NCI-H146 treated with DMSO at 0.1 percent for 48 hours (cell line): Measurements from ENCODE around the gene HCN2.

ENCODE experiments used
- DNase-seq: peaks from one replicate; lab custom pipeline; 2025; ENCODE audit not compliant: unreplicated experiment; lab: John Stamatoyannopoulos, UW

HCN2 gene

DNA sequence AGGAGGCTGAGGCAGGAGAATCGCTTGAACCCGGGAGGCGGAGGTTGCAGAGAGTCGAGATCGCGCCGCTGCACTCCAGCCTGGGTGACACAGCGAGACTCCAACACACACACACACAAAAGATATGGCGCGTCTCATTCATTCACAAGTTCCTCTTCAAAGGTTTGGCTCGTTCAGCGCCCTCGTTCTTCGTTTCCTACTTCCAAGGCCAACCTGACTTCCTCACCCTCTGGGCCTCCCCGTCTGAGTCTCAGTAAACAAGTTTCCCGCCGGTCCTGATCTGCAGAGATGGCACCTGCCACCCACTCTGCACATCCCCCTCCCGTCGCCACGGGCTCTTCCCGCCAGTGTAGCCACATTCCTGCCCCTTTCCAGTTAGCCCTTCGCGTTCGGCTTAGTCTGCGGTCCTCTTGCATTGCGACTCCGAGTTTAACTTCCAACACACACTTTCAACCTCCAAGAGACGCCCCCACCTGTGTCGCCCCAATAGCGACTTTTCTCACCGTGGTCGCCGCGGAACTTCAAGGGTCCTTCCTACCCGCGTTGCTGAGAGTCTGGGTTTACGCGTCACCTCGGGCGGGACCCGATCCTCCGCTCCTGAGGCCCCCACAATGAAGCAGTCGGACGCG, 18.6 kb upstream of the HCN2 start:
- peak; percentile 36 for DNase-seq

DNA sequence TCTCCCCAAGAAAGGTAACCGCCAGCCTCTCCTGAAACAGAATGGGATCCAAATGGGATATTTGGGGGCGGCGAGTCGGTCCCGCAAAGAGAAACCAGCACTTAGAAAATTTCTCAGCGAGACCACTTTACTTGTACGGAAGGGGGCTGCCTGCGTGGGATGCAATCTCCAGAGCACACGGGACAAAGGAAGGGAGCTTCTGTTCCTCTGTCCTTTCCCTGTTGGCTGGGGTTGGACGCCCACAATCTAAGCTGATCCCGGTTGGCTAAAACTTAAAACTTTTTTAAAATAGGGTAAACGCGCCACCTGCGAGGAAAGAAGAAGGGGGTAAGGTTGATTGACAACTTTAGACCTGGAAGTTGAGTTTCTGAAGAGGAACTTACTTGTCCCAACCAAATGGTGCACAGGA, 18.1 kb upstream of the HCN2 start:
- DNase-seq, result no peak

DNA sequence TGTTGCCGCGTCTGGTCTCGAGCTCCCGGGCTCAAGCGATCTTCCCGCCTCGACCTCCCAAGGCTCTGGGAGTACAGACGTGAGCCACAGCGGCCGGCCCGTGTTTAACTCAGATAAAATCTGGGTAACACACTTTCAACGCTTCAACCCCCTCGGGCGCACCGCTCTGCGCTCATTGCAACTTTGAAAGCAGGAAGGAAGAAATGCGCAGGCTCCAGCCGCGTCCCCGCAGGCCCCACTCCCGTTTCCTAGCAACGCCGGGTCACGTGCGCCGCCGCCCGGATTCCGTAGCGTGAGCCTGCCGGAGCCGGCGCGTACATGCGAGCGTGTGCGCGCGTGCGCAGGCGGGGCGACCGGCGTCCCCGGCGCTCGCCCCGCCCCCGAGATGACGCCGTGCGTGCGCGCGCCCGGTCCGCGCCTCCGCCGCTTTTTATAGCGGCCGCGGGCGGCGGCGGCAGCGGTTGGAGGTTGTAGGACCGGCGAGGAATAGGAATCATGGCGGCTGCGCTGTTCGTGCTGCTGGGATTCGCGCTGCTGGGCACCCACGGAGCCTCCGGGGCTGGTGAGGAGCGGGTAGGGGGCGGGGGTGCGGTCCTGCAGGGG, 17.4 kb upstream of the HCN2 start, which contains the start of gene BSG:
BSG (plus strand) TSS at position 457 of the 603 bp plus-strand sequence; CDS start at position 496, 39 bp downstream.
- DNase-seq, result peak; percentile 84

DNA sequence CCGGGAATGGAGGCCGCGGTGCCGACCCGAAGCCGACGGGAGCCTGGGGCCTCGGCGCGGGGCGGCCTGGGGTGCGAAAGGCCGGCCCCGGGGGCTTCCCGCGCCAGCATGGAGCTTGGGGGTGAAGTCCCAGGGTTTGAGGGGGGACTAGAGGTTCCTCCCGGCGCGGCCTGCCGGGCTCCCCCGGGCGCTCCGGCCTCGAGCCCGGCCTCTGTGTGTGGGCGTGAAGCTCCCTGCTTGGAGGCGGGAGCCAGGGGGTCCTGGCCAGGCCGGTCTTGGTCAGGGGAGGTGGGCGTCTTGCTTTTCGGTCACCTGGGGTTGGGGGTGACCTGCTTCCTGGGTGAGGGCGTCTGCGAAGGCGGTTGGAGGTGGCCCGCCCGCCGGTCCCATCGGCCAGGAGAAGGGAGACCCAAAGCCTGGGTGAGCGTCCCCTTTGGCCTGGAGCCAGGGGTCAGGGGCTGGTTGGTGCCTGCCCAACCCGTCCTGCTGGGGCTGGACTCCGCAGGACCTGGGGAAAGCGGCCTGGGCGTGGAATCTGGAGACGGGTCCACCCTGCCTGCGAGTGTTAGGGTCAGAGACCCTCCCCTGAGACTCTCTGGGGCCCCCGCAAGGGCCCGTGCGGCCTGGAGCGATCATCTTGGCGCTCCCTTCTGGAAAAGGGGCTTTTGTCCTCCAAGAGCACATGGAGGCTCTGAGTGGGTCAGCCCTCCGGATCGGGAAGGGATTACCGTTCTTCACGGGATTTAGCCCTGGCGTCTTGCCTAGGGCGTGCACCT, 16.8 kb upstream of the HCN2 start:
- no peak for DNase-seq

DNA sequence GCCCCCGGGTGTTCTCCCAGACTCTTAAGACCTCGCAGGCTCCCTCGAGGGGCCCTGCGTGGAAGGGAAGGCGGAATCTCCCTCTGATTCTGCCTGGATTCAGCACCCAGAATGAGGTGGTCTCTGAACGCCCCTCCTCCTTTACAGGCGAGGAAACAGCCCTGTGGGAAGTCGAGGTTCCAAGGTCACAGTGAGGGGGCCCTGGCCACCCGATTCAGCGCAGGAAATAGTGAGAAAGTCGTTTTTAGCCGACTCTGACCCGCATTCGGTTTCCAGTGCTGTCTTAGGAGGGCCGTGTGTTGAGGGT, 16.2 kb upstream of the HCN2 start:
- DNase-seq, result no peak

DNA sequence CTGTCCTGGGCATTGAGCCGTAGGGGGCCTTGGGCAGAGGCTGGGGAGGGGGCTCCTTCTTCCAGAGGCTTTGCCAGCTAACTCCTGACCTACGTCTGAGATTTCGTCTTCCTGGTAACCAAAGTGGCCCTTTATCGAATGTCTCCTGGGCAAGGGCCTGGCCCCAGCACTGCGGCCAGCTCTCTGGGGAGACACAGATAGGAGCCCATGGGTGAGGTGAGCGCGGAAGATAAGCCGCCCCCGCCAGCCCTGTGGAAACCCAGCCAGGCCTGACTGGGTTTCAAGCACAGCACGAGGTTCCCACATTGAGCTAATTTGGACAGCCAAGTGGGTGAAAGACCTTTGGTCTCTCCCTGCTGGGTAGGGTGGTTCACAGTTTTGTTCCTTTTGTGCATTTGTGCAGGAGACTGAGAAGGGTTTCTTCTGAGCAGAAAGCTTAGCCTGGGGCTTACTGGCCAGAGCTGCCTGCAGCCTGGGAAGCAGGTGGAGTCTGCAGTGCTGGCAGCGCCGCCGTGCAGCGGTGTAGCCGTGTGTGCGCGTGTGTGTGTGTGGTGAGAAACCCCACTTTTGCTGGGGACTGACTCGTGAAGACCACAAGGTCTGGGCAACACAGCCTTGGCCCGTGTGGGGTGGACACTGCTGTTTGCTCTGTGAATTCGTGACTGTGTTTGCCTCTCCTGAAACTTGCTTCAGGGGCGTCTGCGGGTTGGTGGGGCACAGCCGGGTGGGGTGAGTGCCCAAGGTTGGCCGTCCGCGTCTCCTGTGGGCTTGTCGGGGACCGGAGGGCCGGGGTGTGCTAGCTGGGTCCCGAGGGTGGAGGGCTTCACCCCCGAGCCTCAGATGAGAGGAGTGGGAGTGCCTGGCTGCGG, 14.8 kb upstream of the HCN2 start:
- no peak for DNase-seq

DNA sequence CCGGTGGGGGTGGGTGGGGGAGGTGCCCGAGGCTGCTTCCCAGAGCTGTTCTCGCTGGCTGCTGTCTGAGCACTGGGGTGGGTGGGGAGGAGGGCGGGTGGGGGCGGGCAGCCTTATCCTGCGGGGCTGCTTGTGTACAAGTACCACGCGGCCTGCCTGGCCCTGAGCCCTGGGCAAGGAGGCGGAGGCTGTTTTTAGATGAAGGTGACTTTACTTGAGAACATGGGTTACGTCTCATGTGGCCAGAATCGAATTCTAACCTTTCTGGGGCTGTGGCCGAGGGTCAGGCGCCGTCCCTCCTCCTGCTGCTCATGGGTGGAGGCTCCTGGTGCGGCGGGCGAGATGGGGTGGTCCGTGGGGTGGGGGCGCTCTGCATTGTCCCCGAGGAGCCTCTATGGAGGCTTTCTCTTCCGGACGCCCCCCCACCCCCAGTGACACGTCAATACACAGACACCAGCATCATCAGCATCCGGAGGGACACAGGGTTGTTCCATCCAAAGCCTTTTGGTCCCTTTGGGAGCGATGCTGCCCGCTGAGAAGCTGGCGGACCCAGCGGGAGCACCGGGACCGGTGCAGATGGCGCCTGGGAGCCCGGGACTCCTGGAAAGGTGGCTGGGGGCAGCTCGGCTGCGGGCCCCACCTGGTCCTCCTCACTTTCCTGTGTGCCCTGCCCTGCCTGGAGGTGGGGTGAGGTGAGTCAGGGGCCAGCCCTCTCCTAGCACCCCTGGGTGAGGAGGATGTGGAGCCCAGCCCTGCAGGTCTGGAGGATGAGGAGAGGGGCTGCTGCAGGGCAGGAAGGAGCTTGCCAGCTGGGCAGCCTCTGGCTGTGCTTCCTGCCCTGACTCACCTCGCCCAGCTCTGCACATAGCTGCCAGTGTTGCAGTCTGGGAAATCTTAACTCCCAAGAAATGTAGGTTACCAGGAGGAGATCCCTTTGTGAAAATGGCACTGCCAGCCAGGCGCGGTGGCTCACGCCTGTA, 13.9 kb upstream of the HCN2 start:
- no peak for DNase-seq

DNA sequence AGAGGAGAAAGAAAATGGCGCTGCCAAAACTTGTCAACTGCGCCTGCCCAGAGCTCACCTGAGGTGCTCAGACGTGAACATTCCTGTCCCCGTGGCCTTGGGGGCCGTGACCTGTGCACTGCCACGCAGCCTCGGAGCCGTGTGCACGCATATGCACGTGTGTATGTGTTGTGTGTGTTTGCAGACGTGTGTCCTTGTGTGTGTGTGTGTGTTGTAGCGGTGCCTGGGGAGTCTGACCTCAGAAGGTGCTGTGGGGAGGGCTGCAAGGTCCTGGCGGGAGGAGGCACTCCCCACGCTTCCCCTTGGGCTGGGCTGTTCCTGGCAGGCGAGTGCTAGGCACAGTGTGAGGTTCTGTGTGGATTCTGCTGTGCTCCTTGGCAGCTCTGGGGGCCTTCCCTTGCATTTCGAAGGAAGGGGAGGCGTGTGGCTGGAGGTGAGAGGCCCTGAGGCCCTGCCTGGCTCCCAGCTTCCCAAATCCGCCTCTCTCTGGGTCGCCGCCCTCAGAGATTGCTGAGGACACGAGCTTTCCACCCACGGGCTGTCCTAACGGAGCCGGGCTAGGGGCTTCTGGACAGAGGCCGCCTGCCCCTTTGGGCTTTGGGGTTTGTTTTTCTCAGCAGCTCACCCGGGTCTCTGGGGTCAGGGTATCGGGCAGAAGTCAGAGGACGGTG, 12.8 kb upstream of the HCN2 start:
- no peak for DNase-seq

DNA sequence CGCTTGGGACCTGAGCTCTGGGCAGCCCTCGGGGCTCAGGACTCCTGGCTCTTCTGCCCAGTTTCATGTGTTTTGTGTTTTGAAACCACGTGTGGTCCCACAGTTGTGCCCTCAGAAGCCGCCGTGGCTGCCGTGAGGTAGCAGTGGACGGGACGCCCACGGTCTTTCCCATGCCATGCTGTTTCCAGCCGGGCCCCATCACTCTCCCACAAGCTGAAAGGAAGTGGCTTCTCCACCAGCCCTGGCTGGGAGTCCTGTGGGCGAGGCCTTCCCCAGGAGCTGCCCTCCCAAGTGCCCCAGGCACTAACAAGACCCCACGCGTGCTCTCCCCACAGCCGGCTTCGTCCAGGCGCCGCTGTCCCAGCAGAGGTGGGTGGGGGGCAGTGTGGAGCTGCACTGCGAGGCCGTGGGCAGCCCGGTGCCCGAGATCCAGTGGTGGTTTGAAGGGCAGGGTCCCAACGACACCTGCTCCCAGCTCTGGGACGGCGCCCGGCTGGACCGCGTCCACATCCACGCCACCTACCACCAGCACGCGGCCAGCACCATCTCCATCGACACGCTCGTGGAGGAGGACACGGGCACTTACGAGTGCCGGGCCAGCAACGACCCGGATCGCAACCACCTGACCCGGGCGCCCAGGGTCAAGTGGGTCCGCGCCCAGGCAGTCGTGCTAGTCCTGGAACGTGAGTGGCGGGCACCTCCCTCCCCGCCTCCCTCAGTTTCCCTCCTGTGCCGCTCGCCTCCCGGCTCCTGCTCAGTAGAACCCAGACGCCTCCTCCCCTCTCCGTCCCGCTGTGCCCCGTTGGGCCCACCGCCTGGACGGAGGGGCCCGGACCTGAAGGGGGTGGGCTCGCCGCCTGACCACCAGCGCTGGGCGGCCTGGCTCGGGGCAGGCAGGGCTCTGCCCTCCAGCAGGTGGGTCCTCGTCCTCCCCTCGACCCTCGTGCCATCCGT, 12.0 kb upstream of the HCN2 start:
- no peak for DNase-seq

DNA sequence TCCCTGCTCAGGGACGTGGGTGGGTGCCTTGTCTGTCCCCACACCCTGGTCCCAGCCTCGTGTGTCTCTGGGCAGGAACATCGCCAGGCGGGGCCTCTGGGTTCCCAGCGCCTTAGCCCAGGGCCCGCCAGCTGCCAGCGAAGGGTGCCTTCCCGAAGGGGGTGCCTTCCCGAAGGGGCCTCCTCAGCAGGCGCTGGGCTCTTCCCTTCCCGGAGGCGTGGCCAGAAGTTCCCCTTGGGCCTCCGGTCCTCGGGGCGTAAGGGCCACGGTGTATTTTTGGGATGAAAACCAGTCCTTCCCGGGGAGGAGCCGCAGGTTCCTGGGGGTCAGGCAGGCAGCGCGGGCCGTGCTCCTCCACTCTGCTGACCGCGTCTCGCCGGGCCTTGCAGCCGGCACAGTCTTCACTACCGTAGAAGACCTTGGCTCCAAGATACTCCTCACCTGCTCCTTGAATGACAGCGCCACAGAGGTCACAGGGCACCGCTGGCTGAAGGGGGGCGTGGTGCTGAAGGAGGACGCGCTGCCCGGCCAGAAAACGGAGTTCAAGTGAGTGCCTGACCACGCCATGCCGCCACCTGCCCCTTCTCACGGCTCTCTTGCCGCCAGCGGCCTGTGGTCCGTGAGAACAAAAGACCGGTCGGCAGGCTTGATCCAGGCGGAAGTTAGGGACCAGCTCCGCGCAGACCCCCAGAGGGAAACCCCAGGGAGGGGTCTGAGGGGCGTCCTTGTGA, 10.4 kb upstream of the HCN2 start:
- no peak for DNase-seq

DNA sequence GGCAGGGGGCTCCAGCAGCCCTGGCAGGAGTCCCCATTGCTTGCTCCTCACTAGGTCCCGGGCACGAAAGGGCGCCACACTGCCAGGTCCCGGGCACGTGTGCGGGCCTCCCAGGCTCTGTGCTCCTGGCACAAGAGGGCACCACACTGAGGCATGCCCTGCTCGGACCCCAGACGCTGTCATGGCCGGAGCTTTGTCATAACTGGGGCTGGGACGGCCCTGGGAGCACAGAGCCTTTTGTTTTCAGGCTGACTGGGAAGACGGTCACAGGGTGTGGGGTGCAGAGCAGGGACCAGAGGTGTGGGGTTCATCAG, 9.9 kb upstream of the HCN2 start:
- DNase-seq, result no peak

DNA sequence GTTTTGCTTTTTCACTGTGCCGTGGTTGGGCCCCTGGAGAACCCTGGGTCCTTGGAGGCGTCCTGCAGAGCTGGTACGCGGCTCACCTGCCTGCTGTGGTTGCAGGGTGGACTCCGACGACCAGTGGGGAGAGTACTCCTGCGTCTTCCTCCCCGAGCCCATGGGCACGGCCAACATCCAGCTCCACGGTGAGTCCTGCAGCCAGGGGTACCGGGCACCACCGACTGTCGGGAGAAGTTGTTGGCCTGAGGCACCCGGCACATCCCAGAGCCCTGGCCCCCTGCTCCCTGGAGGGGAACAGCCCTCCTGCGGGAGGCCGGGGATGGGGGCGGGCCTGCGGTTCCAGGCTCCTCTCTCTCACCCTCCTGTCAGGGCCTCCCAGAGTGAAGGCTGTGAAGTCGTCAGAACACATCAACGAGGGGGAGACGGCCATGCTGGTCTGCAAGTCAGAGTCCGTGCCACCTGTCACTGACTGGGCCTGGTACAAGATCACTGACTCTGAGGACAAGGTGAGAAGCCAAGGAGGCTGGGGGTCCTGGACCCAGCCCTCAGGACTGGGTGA, 9.3 kb upstream of the HCN2 start:
- no peak for DNase-seq

DNA sequence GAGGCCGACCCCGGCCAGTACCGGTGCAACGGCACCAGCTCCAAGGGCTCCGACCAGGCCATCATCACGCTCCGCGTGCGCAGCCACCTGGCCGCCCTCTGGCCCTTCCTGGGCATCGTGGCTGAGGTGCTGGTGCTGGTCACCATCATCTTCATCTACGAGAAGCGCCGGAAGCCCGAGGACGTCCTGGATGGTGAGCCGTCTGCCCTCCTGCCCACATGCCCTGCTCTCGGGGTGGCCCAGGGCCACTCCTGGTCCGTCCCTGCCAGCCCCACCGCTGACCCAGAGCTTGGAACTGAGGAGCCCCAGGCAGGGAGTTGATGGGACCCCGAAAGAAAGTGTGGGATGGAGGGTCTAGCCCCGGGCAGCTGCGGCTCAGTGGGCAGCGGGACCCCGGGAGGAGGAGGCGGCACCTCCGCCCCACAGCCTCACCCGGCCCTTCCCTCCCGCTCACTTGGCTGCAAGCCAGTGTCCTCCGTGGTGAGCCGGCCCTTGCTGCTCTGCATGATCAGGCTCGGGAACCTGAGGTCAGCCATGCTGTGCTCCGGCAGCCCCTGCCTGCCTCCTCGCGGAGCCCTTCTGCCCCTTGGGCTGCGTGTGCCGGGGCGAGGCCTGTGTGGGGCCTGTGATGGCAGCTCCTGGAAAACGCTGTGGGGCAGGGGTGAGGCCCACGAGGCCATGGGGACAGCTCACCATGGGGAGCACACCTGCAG, 8.1 kb upstream of the HCN2 start:
- DNase-seq, result no peak

DNA sequence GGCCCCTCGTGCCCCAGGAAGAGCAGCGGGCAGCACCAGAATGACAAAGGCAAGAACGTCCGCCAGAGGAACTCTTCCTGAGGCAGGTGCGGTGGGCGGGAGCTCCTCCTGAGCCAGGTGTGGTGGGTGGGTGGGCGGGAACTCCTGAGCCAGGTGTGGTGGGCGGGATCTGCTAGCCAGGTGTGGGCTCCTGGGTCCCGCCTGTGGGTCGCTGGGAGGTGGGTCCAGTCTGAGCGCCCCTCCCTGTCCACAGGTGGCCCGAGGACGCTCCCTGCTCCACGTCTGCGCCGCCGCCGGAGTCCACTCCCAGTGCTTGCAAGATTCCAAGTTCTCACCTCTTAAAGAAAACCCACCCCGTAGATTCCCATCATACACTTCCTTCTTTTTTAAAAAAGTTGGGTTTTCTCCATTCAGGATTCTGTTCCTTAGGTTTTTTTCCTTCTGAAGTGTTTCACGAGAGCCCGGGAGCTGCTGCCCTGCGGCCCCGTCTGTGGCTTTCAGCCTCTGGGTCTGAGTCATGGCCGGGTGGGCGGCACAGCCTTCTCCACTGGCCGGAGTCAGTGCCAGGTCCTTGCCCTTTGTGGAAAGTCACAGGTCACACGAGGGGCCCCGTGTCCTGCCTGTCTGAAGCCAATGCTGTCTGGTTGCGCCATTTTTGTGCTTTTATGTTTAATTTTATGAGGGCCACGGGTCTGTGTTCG, 7.0 kb upstream of the HCN2 start:
- DNase-seq, result no peak

DNA sequence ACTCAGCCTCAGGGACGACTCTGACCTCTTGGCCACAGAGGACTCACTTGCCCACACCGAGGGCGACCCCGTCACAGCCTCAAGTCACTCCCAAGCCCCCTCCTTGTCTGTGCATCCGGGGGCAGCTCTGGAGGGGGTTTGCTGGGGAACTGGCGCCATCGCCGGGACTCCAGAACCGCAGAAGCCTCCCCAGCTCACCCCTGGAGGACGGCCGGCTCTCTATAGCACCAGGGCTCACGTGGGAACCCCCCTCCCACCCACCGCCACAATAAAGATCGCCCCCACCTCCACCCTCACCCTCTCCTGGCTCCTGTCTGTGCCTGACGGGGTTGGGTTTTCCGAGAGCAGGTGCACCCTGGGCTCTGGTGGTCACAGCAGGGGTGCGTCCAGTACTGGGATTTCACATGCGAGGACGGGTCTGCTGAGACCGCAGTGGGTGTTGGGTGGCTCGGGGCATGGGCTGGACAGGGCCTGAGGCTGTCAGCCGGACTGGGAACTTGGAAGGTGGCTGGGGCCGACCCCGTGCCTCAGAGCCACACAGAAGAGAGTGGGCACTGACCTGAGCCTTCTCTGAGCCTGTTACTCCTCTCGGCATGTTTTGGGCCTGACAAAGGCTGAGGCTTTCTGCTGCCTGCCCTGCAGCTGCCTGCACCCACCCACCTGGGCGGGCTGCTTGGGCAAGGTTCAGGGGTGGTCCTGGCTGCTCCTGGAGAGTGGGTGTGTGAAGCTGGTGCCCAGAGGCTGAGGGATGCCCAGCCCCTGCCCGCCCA, 6.3 kb upstream of the HCN2 start:
- no peak for DNase-seq

DNA sequence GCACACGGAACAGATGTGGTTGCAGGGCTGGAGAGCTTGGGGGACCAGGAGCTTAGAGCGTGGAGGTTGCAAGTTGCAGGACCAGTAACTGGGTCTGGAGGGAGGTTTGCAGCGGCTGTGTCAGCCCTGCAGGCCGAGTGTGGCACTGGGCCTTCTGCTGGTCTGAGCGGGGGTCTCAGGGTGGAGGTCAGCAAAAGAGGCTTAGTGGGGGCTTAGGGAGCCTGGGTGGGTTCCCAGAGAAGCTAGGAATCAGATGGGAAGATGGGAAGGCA, 5.8 kb upstream of the HCN2 start:
- no peak for DNase-seq
